Psoas muscle (tissue), 8 donors: ENCODE data around the gene MCRS1. TPM values are rescaled to one million over a fixed set of nuclear protein-coding genes. Genes with fewer than 3 reads are reported as not detected.

Source experiments
- ATAC-seq, 4 donors: fragments of 200-7000 bp; cut with Tn5 transposase; one replicate each; pipeline ENCODE4 v1.9.1; 2020; ENCODE audit warnings: moderate library complexity in 3 of 4, mild to moderate bottlenecking in 2 of 4
- DNase-seq, 2 donors: peaks; one replicate each; pipeline ENCODE4 v3.0.0-alpha.2; 2020
- H3K27ac ChIP-seq: fragments of 200-600 bp; one replicate; pipeline ENCODE4 v1.8.0; 2022
- H3K27me3 ChIP-seq, 3 donors: fragments of 200-600 bp in 1 of 3; one replicate each; pipeline versions ENCODE4 v1.6.1 to v1.8.0; 2013 to 2022; ENCODE audit warnings: low read length in 2 of 3, mild to moderate bottlenecking in 2 of 3, moderate library complexity in 1 of 3; ENCODE audit not compliant: insufficient read depth in 3 of 3
- H3K36me3 ChIP-seq, 2 donors: fragments of 200-600 bp in 1 of 2; one replicate each; pipeline versions ENCODE4 v1.6.1 to v1.8.0; 2013 to 2022; ENCODE audit warnings: low read depth in 1 of 2, mild to moderate bottlenecking in 1 of 2, moderate library complexity in 1 of 2; ENCODE audit not compliant: insufficient read depth in 1 of 2
- H3K4me1 ChIP-seq: fragments of 200-600 bp; one replicate; pipeline ENCODE4 v1.8.0; 2022
- H3K4me3 ChIP-seq: fragments of 200-600 bp; one replicate; pipeline ENCODE4 v1.8.0; 2022; ENCODE audit warnings: mild to moderate bottlenecking
- H3K9me3 ChIP-seq: fragments of 200-600 bp; one replicate; pipeline ENCODE4 v1.8.0; 2022
- CTCF ChIP-seq: fragments of 200-600 bp; IDR thresholded peaks from one replicate; pipeline ENCODE4 v1.8.0; 2022; ENCODE audit warnings: antibody characterized with exemption
- WGBS, 3 donors: extraction: QIAGEN DNeasy Blood & Tissue Kit; methylation state at CpG; one replicate each; pipeline versions ENCODE4 v1.1.6 to v1.1.7; 2013; 5-methylcytosine and 5-hydroxymethylcytosine counted together
- intact Hi-C, 2 donors: fragments of 100-400 bp; cut with DNase I; formaldehyde crosslinking; loops; one replicate each; pipeline versions ENCODE4 v1.11.0 to v1.14.2; 2022
- polyA plus RNA-seq, 3 donors: library from polyadenylated mRNA; stranded (reverse); fragments of 200-250 nt; gene quantifications; one replicate each; pipeline ENCODE4 v1.2.3, GENCODE V29; 2013
- total RNA-seq, 4 donors: library from RNA; stranded (reverse); fragmentation: NEBNext Ultra II Directional in 2 of 4; extraction: Animal tissue kit (Norgen Biotek cat#: 25700) in 2 of 4; gene quantifications; one replicate each; pipeline versions ENCODE4 v1.2.1 to v1.2.4, GENCODE V29; 2021 to 2023
- donor health status: healthy with polysubstance abuse.
- donor health status: DM: no; HTN: no; CAD: no; lungs with moderate emphysema.
- donor health status: Bipolar disorder and iron deficiency.
- donor health status: healthy.
- donor health status: DM: yes; HTN: yes; CAD: no.
- donor health status: DM: no; HTN: no; CAD: no.
- donor health status: DM: no; HTN: no; CAD: no.
- donor health status: DM: yes; HTN: yes; CAD: no.

The MCRS1 gene
- total and polyA plus RNA-seq, 7 donors, result 24.3 to 82.3 (median 40.2) TPM

- H3K9me3 ChIP-seq, result no peaks in the 10 kb centered on the region
- no peak overlapping the region for H3K4me3 ChIP-seq
- peaks cover 0 to 42% of the 10 kb centered on the region in 2 donors for H3K36me3 ChIP-seq
- no peak for TF ChIP-seq CTCF
- no peak for DNase-seq
- no peaks in the 10 kb centered on the region for H3K27me3 ChIP-seq
- no peak for ATAC-seq
- H3K4me1 ChIP-seq, result peaks cover 9% of the 10 kb centered on the region
- no peak overlapping the region for H3K27ac ChIP-seq
- intact Hi-C loops, result loop anchor here in 1 of 2 donors (5.0 kb wide), 1 partner anchor 60 kb away; no protein-coding TSS in a partner anchor
- WGBS, 3 donors, result 69 to 72% (median 72%) methylated on average over 9 of the region's 9 CpGs
Observed at GRCh38 chr12:49577589-49578315, 9.8 kb upstream of the MCRS1 start.

GRCh38 chr12:49568442-49569162 is 660 bp upstream of the MCRS1 start:
- no peaks in the 10 kb centered on the region for H3K27me3 ChIP-seq
- H3K9me3 ChIP-seq, result no peaks in the 10 kb centered on the region
- no peak for DNase-seq
- peaks cover 5 to 14% of the 10 kb centered on the region in 2 donors for H3K36me3 ChIP-seq
- no peak for TF ChIP-seq CTCF
- no peak for ATAC-seq
- intact Hi-C loops, result loop anchor here in 1 of 2 donors (5.0 kb wide), 1 partner anchor 54 kb away; the partner anchor contains the start of gene PRPF40B
- peak overlapping the region; percentile 97 for H3K27ac ChIP-seq
- 1 to 2% (median 1%) methylated on average over 19 of the region's 19 CpGs for WGBS, 3 donors
- H3K4me1 ChIP-seq, result peaks cover 42% of the 10 kb centered on the region
- peak overlapping the region; percentile 99 for H3K4me3 ChIP-seq

- peaks cover 6 to 24% of the 10 kb centered on the region in 2 donors for H3K36me3 ChIP-seq
- peaks cover 42% of the 10 kb centered on the region for H3K4me1 ChIP-seq
- no peak for TF ChIP-seq CTCF
- H3K4me3 ChIP-seq, result peak overlapping the region; percentile 99
- peak overlapping the region; percentile 97 for H3K27ac ChIP-seq
- H3K9me3 ChIP-seq, result no peaks in the 10 kb centered on the region
- 2 to 3% (median 3%) methylated on average over 11 of the region's 11 CpGs for WGBS, 3 donors
- no peak for DNase-seq
- H3K27me3 ChIP-seq, result no peaks in the 10 kb centered on the region
- intact Hi-C loops, result loop anchor here in 1 of 2 donors (5.0 kb wide), 1 partner anchor 55 kb away; the partner anchor contains the start of gene PRPF40B
- peak in 3 of 4 donors; percentile 6 to 11 (median 11) for ATAC-seq
Observed at GRCh38 chr12:49567302-49567610, 686 bp downstream of the MCRS1 start.

- Histone ChIP-seq H3K27ac (peak overlapping the region; percentile 97), H3K9me3 (no peaks in the 10 kb centered on the region), H3K36me3 (peaks cover 6 to 32% of the 10 kb centered on the region in 2 donors), H3K4me1 (peaks cover 42% of the 10 kb centered on the region), H3K27me3 (no peaks in the 10 kb centered on the region), H3K4me3 (peak overlapping the region; percentile 99)
- intact Hi-C loops, result loop anchor here in 1 of 2 donors (1.0 to 5.0 kb wide), 2 partner anchors 56 to 201 kb away; partner anchors contain the start of gene PRPF40B
- TF ChIP-seq CTCF, result no peak
- 73 to 89% (median 76%) methylated on average over 13 of the region's 13 CpGs for WGBS, 3 donors
- ATAC-seq, result no peak
- no peak for DNase-seq
Observed at GRCh38 chr12:49566361-49566760, 1.6 kb downstream of the MCRS1 start.
